HepG2 (cell line): ENCODE results near the gene SPACA4. TPM values are rescaled to one million over a fixed set of nuclear protein-coding genes. Genes with fewer than 3 reads are reported as not detected.

Experiments
- ASH2L ChIP-seq: fragments of 300-600, 200-600 bp; sonication (generic); IDR thresholded peaks from 2 replicates; pipeline ENCODE4 v1.7.0; 2017; ENCODE audit warnings: low read depth, mild to moderate bottlenecking, moderate library complexity, mixed read lengths, low read length; ENCODE audit not compliant: insufficient read length
- HINFP ChIP-seq: sonication (generic); formaldehyde crosslinking; IDR thresholded peaks from 2 replicates; pipeline ENCODE4 v1.4.0; 2020; ENCODE audit warnings: low read depth, mild to moderate bottlenecking, missing genetic modification reagents
- KDM1A ChIP-seq: IDR thresholded peaks from 2 replicates; pipeline ENCODE4 v1.6.1; 2016; ENCODE audit warnings: missing compliant biosample characterization
- KLF11 ChIP-seq: IDR thresholded peaks from 2 replicates; pipeline ENCODE4 v1.6.1; 2016; ENCODE audit warnings: missing compliant biosample characterization
- KLF6 ChIP-seq: IDR thresholded peaks from 2 replicates; pipeline ENCODE4 v1.8.0; 2016; ENCODE audit warnings: missing biosample characterization, missing genetic modification reagents
- MXI1 ChIP-seq: IDR thresholded peaks from 3 replicates; pipeline ENCODE4 v1.6.1; 2012; ENCODE audit warnings: low read depth, low read length, inconsistent platforms, borderline replicate concordance
- PCBP1 ChIP-seq: fragments of 200-400 bp; formaldehyde crosslinking; IDR thresholded peaks from 2 replicates; pipeline ENCODE4 v1.6.1; 2017; ENCODE audit warnings: mild to moderate bottlenecking, low read depth, low read length, borderline replicate concordance
- SAP130 ChIP-seq: IDR thresholded peaks from 2 replicates; pipeline ENCODE4 v1.6.1; 2016; ENCODE audit warnings: low read depth
- TGIF2 ChIP-seq: IDR thresholded peaks from 2 replicates; pipeline ENCODE4 v1.6.1; 2016; ENCODE audit warnings: control low read depth, missing compliant biosample characterization
- TMF1 ChIP-seq: sonication (generic); formaldehyde crosslinking; IDR thresholded peaks from 2 replicates; pipeline ENCODE4 v1.8.1; 2022; ENCODE audit warnings: low read depth, missing genetic modification reagents
- ZBTB21 ChIP-seq: sonication (generic); formaldehyde crosslinking; IDR thresholded peaks from 2 replicates; pipeline ENCODE4 v1.4.0; 2020; ENCODE audit warnings: missing genetic modification reagents
- ZBTB38 ChIP-seq: sonication (generic); formaldehyde crosslinking; IDR thresholded peaks from 2 replicates; pipeline ENCODE4 v1.5.1; 2020; ENCODE audit warnings: mild to moderate bottlenecking, missing genetic modification reagents
- ZFX ChIP-seq: sonication (generic); formaldehyde crosslinking; IDR thresholded peaks from 2 replicates; pipeline ENCODE4 v1.4.0; 2020; ENCODE audit warnings: mild to moderate bottlenecking, low read depth, missing genetic modification reagents, moderate library complexity
- ZNF121 ChIP-seq: sonication (generic); formaldehyde crosslinking; IDR thresholded peaks from 2 replicates; pipeline ENCODE4 v1.5.0; 2020; ENCODE audit warnings: mild to moderate bottlenecking, missing genetic modification reagents
- ZNF160 ChIP-seq: sonication (generic); formaldehyde crosslinking; IDR thresholded peaks from 2 replicates; pipeline ENCODE4 v1.8.0; 2022; ENCODE audit warnings: mild to moderate bottlenecking, inconsistent platforms, missing genetic modification reagents
- ZNF3 ChIP-seq: IDR thresholded peaks from 2 replicates; pipeline ENCODE4 v1.7.0; 2017; ENCODE audit warnings: inconsistent platforms
- ZNF350 ChIP-seq: sonication (generic); formaldehyde crosslinking; IDR thresholded peaks from 2 replicates; pipeline ENCODE4 v1.4.0; 2020; ENCODE audit warnings: mild to moderate bottlenecking, low read depth, missing genetic modification reagents, borderline replicate concordance
- ZNF460 ChIP-seq: sonication (generic); formaldehyde crosslinking; IDR thresholded peaks from 2 replicates; pipeline ENCODE4 v1.5.1; 2020; ENCODE audit warnings: missing genetic modification reagents, mild to moderate bottlenecking, borderline replicate concordance
- ZNF543 ChIP-seq: sonication (generic); formaldehyde crosslinking; IDR thresholded peaks from 2 replicates; pipeline ENCODE4 v1.4.0; 2020; ENCODE audit warnings: mild to moderate bottlenecking, missing genetic modification reagents
- ZNF576 ChIP-seq: sonication (generic); formaldehyde crosslinking; IDR thresholded peaks from 2 replicates; pipeline ENCODE4 v1.4.0; 2020; ENCODE audit warnings: mild to moderate bottlenecking, missing genetic modification reagents
- ZSCAN21 ChIP-seq: sonication (generic); formaldehyde crosslinking; IDR thresholded peaks from 2 replicates; pipeline ENCODE4 v1.8.0; 2022; ENCODE audit warnings: mild to moderate bottlenecking, missing genetic modification reagents, moderate library complexity, borderline replicate concordance
- polyA plus RNA-seq, 8 experiments: library from polyadenylated mRNA; depleted of rRNA in 3 of 8; stranded (reverse) in 7 of 8; unstranded in 1 of 8; fragments of >200 nt; fragmentation: Illumina TruSeq in 4 of 8; extraction: Trizol in 4 of 8; gene quantifications; 2 replicates each; pipeline versions ENCODE4 v1.2.1 to v1.2.3, GENCODE V29; 2011 to 2016; ENCODE audit warnings: low read depth in 4 of 8, missing spikeins in 1 of 8, mixed read lengths in 1 of 8; ENCODE audit not compliant: insufficient read depth in 1 of 8
- total RNA-seq, 5 experiments: library from RNA; depleted of rRNA; stranded (reverse); fragments of >200 nt; fragmentation: Illumina TruSeq; extraction: Trizol; gene quantifications; 2 replicates each; pipeline ENCODE4 v1.2.3, GENCODE V29; 2016; ENCODE audit warnings: low read depth in 1 of 5
- TF ChIP-seq, protein P1 (sequence below): sonication (generic); formaldehyde crosslinking; IDR thresholded peaks from 2 replicates; pipeline ENCODE4 v1.8.0; 2022; ENCODE audit warnings: missing genetic modification reagents, low read depth, mild to moderate bottlenecking, borderline replicate concordance
- TF ChIP-seq, protein P2 (sequence below): sonication (generic); formaldehyde crosslinking; IDR thresholded peaks from 2 replicates; pipeline ENCODE4 v1.5.0; 2020; ENCODE audit warnings: missing genetic modification reagents
- TF ChIP-seq, protein P3 (sequence below): IDR thresholded peaks from 2 replicates; pipeline ENCODE4 v1.6.1; 2016; ENCODE audit warnings: mild to moderate bottlenecking, missing biosample characterization, missing genetic modification reagents
- TF ChIP-seq, protein P4 (sequence below): sonication (generic); formaldehyde crosslinking; IDR thresholded peaks from 2 replicates; pipeline ENCODE4 v1.4.0; 2020; ENCODE audit warnings: mild to moderate bottlenecking, missing genetic modification reagents

Gene SPACA4
- total and polyA plus RNA-seq, 2 of the 13 experiments (the other 11 are each of a cell fraction or from before 2014, with no cell fraction given): not detected

DNA sequence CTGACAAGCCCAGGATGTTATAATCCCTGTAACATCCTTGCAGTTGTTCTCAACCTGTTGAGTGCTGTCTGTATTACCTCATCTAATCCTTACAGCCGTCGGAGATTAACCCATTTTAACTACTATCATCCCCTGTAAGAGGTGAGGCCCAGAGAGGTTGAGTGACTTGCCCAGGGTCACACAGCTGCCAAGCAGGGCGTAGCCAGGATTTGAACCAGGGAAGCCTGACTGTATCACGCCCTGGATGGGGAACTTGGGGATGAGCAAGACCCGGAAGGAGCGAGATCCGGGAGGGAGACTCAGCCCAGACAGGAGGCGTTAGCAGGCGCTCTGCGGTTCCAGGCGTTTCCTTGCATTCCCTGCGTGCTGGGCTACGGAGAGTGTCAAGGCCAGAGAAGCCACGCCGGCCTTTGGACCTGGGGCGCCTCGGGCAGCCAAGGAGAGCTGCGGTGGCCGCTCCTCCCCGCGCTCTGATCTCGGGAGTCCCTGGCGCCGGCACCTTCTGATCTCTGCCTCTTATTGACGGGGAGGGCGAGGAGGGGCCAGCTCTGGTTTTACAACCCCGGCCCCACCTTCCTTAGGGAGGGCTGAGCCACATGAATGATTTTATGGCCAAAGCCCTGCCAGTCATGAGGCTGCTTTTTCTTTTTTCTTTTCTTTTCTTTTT lies 48.4 kb upstream of the SPACA4 start (continued):
- peak; percentile 72 for TF ChIP-seq ASH2L
- peak; percentile 82; the same call in 1 of the 2 replicates for TF ChIP-seq ZNF3 (CRISPR knock-in tag)
- peak; percentile 78 for TF ChIP-seq ZBTB38
- TF ChIP-seq, protein P1, sequence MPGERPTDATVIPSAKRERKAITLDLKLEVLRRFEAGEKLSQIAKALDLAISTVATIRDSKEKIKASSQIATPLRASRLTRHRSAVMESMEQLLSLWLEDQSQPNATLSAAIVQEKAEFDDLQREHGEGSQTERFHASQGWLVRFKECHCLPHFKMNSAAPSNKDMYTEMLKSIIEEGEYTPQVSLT (CRISPR knock-in tag): no peak
- TF ChIP-seq ZBTB21 (CRISPR knock-in tag): no peak; the same call in 1 of the 2 replicates
- TF ChIP-seq, protein P2, sequence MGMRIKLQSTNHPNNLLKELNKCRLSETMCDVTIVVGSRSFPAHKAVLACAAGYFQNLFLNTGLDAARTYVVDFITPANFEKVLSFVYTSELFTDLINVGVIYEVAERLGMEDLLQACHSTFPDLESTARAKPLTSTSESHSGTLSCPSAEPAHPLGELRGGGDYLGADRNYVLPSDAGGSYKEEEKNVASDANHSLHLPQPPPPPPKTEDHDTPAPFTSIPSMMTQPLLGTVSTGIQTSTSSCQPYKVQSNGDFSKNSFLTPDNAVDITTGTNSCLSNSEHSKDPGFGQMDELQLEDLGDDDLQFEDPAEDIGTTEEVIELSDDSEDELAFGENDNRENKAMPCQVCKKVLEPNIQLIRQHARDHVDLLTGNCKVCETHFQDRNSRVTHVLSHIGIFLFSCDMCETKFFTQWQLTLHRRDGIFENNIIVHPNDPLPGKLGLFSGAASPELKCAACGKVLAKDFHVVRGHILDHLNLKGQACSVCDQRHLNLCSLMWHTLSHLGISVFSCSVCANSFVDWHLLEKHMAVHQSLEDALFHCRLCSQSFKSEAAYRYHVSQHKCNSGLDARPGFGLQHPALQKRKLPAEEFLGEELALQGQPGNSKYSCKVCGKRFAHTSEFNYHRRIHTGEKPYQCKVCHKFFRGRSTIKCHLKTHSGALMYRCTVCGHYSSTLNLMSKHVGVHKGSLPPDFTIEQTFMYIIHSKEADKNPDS (CRISPR knock-in tag): peak; percentile 61; the same call in 1 of the 2 replicates
- TF ChIP-seq ZSCAN21 (CRISPR knock-in tag): peak; percentile 92
- TF ChIP-seq ZNF543 (CRISPR knock-in tag): peak; percentile 84; the same call in 1 of the 2 replicates
- no peak for TF ChIP-seq TMF1 (CRISPR knock-in tag)
- TF ChIP-seq KLF11 (CRISPR knock-in tag): peak; percentile 45; the same call in 1 of the 2 replicates
- TF ChIP-seq ZFX: peak; percentile 47; the same call in 1 of the 2 replicates
- peak; percentile 66; the same call in 1 of the 2 replicates for TF ChIP-seq ZNF460 (CRISPR knock-in tag)
- peak; percentile 92 for TF ChIP-seq ZNF350 (CRISPR knock-in tag)
- peak; percentile 100 for TF ChIP-seq KDM1A (CRISPR knock-in tag)
- peak; percentile 79 for TF ChIP-seq SAP130
- no peak for TF ChIP-seq HINFP
- TF ChIP-seq ZNF121 (CRISPR knock-in tag): peak; percentile 82
- peak; percentile 65; the same call in 1 of the 2 replicates for TF ChIP-seq PCBP1
- TF ChIP-seq MXI1: peak; percentile 70; the same call in 1 of the 3 replicates
- peak; percentile 85; the same call in 1 of the 2 replicates for TF ChIP-seq ZNF160 (CRISPR knock-in tag)
- TF ChIP-seq ZNF576 (CRISPR knock-in tag): no peak
- TF ChIP-seq, protein P3, sequence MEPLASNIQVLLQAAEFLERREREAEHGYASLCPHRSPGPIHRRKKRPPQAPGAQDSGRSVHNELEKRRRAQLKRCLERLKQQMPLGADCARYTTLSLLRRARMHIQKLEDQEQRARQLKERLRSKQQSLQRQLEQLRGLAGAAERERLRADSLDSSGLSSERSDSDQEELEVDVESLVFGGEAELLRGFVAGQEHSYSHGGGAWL: 0 out of 2 replicates have a peak, but pooled peaks have one; percentile 68
- TF ChIP-seq KLF6 (CRISPR knock-in tag): peak; percentile 64; the same call in 1 of the 2 replicates
- TF ChIP-seq TGIF2 (CRISPR knock-in tag): peak; percentile 71; the same call in 1 of the 2 replicates
- TF ChIP-seq, protein P4, sequence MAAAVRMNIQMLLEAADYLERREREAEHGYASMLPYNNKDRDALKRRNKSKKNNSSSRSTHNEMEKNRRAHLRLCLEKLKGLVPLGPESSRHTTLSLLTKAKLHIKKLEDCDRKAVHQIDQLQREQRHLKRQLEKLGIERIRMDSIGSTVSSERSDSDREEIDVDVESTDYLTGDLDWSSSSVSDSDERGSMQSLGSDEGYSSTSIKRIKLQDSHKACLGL: 0 out of 2 replicates have a peak, but pooled peaks have one; percentile 36
